SK-N-SH (cell line): ENCODE results near the gene TRPM2. TPM values are rescaled to one million over a fixed set of nuclear protein-coding genes. Genes with fewer than 3 reads are reported as not detected.
A peak's percentile ranks its signal among the peaks of the same experiment; 100 is the strongest.
"Not testable (repeated sequence)": the region's sequence is repeated elsewhere in the genome, so short reads cannot be mapped to it uniquely, and the experiment has no call there.

Source experiments
- CTCF ChIA-PET: fragments of 300-600, 350-600 bp; formaldehyde crosslinking; extraction: SDS; loops from one replicate; lab custom pipeline; 2021; lab: Yijun Ruan, JAX
- POLR2A ChIA-PET: fragments of 350-600 bp; sonication (Branson Sonifier 250); formaldehyde crosslinking; extraction: SDS; loops from one replicate; lab custom pipeline; 2020; ENCODE audit warnings: antibody characterized with exemption, inconsistent platforms; lab: Yijun Ruan, JAX
- DNase-seq: peaks from one replicate; pipeline ENCODE4 v3.0.0; 2012
- H2AFZ ChIP-seq: fragments of 200-600 bp; sonication (generic); 2 replicates; pipeline ENCODE4 v1.8.1; 2016; ENCODE audit warnings: antibody characterized with exemption, mild to moderate bottlenecking, low read depth
- H3F3A ChIP-seq: fragments of 200-600 bp; sonication (generic); replicated peaks from 2 replicates; pipeline ENCODE3; 2016; ENCODE audit warnings: antibody characterized with exemption, mild to moderate bottlenecking; ENCODE audit not compliant: insufficient read depth
- H3K27ac ChIP-seq, 2 experiments: fragments of 200-500 bp in 1 of 2; fragments of 200-600 bp in 1 of 2; sonication (Bioruptor generic) in 1 of 2; sonication (generic), shearing (Covaris generic) in 1 of 2; 2 replicates each; pipeline versions ENCODE4 v1.5.1 to v1.6.1; 2014 to 2016; ENCODE audit warnings: low read depth in 2 of 2, inconsistent platforms in 1 of 2, low read length in 1 of 2, mild to moderate bottlenecking in 1 of 2, mixed read lengths in 1 of 2
- H3K27me3 ChIP-seq: fragments of 200-600 bp; sonication (generic), shearing (Covaris generic); 2 replicates; pipeline ENCODE4 v1.6.1; 2016; ENCODE audit warnings: mixed run types; ENCODE audit not compliant: insufficient read depth
- H3K36me3 ChIP-seq, 2 experiments: fragments of 200-500 bp in 1 of 2; fragments of 200-600 bp in 1 of 2; sonication (Bioruptor generic) in 1 of 2; sonication (generic) in 1 of 2; replicated peaks in 1 of 2; 2 replicates each; pipeline versions ENCODE3 to v1.5.1; 2014 to 2016; ENCODE audit warnings: low read length in 1 of 2, mild to moderate bottlenecking in 1 of 2; ENCODE audit not compliant: insufficient read depth in 2 of 2, control insufficient read depth in 1 of 2
- H3K4me1 ChIP-seq, 2 experiments: fragments of 200-500 bp in 1 of 2; fragments of 200-600 bp in 1 of 2; sonication (Bioruptor generic) in 1 of 2; sonication (generic), shearing (Covaris generic) in 1 of 2; 2 replicates each; pipeline versions ENCODE4 v1.5.1 to v1.6.1; 2014 to 2016; ENCODE audit warnings: low read depth in 1 of 2, low read length in 1 of 2, mixed run types in 1 of 2; ENCODE audit not compliant: insufficient read depth in 2 of 2, control insufficient read depth in 1 of 2
- H3K4me2 ChIP-seq: fragments of 200-600 bp; sonication (generic), shearing (Covaris generic); 2 replicates; pipeline ENCODE4 v1.6.1; 2017; ENCODE audit warnings: mixed run types
- H3K4me3 ChIP-seq, 2 experiments: fragments of 200-500 bp in 1 of 2; fragments of 200-600 bp in 1 of 2; sonication (Bioruptor generic) in 1 of 2; sonication (generic), shearing (Covaris generic) in 1 of 2; 2 replicates each; pipeline versions ENCODE4 v1.5.1 to v1.8.1; 2014 to 2016; ENCODE audit warnings: low read depth in 2 of 2, inconsistent platforms in 1 of 2, low read length in 1 of 2, mild to moderate bottlenecking in 1 of 2, mixed read lengths in 1 of 2, moderate library complexity in 1 of 2
- H3K79me2 ChIP-seq: fragments of 200-600 bp; sonication (generic); 2 replicates; pipeline ENCODE4 v1.8.1; 2017; ENCODE audit warnings: mild to moderate bottlenecking; ENCODE audit not compliant: insufficient read depth
- H3K9ac ChIP-seq: fragments of 200-600 bp; sonication (generic); 2 replicates; pipeline ENCODE4 v1.6.1; 2017; ENCODE audit warnings: mixed run types
- H3K9me2 ChIP-seq: fragments of 200-600 bp; sonication (generic); 2 replicates; pipeline ENCODE4 v1.6.1; 2017; ENCODE audit warnings: mixed run types
- H3K9me3 ChIP-seq: fragments of 200-600 bp; sonication (generic); 2 replicates; pipeline ENCODE4 v1.6.1; 2017; ENCODE audit warnings: mixed run types, mild to moderate bottlenecking, moderate library complexity
- H4K20me1 ChIP-seq: fragments of 200-600 bp; sonication (generic); 2 replicates; pipeline ENCODE4 v1.6.1; 2017; ENCODE audit warnings: mild to moderate bottlenecking, mixed run types; ENCODE audit not compliant: insufficient read depth
- FOSL2 ChIP-seq: IDR thresholded peaks from 2 replicates; pipeline ENCODE4 v1.4.0; 2012; ENCODE audit warnings: low read depth, mild to moderate bottlenecking, moderate library complexity, borderline replicate concordance
- FOXJ3 ChIP-seq: sonication (generic); formaldehyde crosslinking; IDR thresholded peaks from 2 replicates; pipeline ENCODE4 v1.5.1; 2020; ENCODE audit warnings: mild to moderate bottlenecking, missing genetic modification reagents
- FOXM1 ChIP-seq: IDR thresholded peaks from 2 replicates; pipeline ENCODE4 v1.4.0; 2012; ENCODE audit warnings: low read depth, mild to moderate bottlenecking
- GABPA ChIP-seq: IDR thresholded peaks from 2 replicates; pipeline ENCODE4 v1.4.0; 2012; ENCODE audit warnings: low read depth, mild to moderate bottlenecking
- JUND ChIP-seq: IDR thresholded peaks from 2 replicates; pipeline ENCODE4 v1.4.0; 2012
- RAD21 ChIP-seq: IDR thresholded peaks from 2 replicates; pipeline ENCODE4 v1.6.1; 2012; ENCODE audit warnings: mild to moderate bottlenecking, low read length
- RCOR1 ChIP-seq: fragments of 150-350 bp; IDR thresholded peaks from 2 replicates; pipeline ENCODE4 v1.6.1; 2017; ENCODE audit warnings: antibody characterized with exemption, low read length
- YY1 ChIP-seq: IDR thresholded peaks from 2 replicates; pipeline ENCODE4 v1.4.0; 2012; ENCODE audit warnings: low read depth, mild to moderate bottlenecking
- WGBS: methylation state at CpG from one replicate; pipeline ENCODE4 v1.1.6; 2017; ENCODE audit warnings: low lambda C conversion rate; 5-methylcytosine and 5-hydroxymethylcytosine counted together
- polyA plus RNA-seq, 3 experiments: library from polyadenylated mRNA; depleted of rRNA; stranded (reverse); fragments of >200 nt; gene quantifications; 2 replicates each; pipeline ENCODE4 v1.2.3, GENCODE V29; 2012
- TF ChIP-seq, protein P1 (sequence below): fragments of 150-350 bp; IDR thresholded peaks from 2 replicates; pipeline ENCODE4 v1.6.1; 2017; ENCODE audit warnings: antibody characterized with exemption, low read length, low read depth, borderline replicate concordance
- TF ChIP-seq, protein P2 (sequence below): fragments of 150-350 bp; IDR thresholded peaks from 2 replicates; pipeline ENCODE4 v1.6.1; 2016; ENCODE audit warnings: mild to moderate bottlenecking, low read depth, low read length
- TF ChIP-seq, protein P3 (sequence below): IDR thresholded peaks from 2 replicates; pipeline ENCODE4 v1.4.0; 2012; ENCODE audit warnings: low read depth

Gene TRPM2
- polyA plus RNA-seq, 1 of the 3 experiments (the other 2 are of a cell fraction) = not detected

DNA sequence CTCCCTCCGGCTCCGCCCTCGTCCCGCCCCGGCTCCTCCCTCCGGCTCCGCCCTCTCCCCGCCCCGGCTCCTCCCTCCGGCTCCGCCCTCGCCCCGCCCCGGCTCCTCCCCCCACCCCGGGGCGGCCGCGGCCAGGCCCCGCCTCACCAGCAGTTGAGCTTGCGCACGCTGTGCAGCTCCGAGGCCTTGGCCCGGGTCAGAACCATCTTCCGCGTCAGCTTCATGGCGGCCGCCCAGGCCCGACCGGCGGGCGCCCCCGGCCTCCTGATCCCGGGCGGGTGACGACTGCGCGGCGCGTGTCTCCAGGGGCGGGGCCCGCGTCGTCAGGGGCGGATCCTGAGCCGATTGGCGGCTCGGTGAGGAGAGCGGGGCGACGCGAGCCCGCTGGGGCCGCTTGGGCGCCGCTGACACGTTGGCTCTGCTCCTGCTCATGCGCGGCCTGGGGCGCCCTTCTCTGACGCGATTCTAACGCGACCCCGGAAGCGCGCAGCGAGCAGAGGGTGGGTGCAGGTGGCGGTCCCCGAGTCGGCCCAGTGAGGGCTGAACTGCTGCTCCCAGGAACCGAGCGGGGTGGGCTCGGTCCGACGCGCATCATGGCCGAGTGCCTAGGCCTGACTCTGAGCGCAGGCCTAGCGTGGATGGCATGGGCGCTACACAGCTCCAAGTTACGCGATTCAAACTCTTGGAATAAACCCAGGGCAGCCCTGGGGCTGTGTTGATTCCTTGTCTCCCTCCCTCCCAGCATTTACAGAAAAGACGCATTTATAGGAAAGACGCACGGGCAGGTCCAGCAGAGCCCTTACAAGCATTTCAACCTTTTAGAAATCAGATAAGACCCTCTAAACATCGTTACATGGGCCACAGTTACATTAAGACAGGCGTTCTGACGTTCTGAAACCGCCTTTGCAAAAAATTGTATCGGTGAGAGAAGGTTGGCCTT is 14.2 kb upstream of the TRPM2 start, which contains the start of gene CFAP410 (continued):
- TF ChIP-seq RCOR1 (no peak), FOXJ3 (no peak), RAD21 (no peak), FOSL2 (no peak), JUND (no peak), YY1 (peak; percentile 50; the same call in 1 of the 2 replicates), GABPA (peak; percentile 59), FOXM1 (no peak)
- TF ChIP-seq, protein P1, sequence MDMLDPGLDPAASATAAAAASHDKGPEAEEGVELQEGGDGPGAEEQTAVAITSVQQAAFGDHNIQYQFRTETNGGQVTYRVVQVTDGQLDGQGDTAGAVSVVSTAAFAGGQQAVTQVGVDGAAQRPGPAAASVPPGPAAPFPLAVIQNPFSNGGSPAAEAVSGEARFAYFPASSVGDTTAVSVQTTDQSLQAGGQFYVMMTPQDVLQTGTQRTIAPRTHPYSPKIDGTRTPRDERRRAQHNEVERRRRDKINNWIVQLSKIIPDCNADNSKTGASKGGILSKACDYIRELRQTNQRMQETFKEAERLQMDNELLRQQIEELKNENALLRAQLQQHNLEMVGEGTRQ = no peak
- TF ChIP-seq, protein P2, sequence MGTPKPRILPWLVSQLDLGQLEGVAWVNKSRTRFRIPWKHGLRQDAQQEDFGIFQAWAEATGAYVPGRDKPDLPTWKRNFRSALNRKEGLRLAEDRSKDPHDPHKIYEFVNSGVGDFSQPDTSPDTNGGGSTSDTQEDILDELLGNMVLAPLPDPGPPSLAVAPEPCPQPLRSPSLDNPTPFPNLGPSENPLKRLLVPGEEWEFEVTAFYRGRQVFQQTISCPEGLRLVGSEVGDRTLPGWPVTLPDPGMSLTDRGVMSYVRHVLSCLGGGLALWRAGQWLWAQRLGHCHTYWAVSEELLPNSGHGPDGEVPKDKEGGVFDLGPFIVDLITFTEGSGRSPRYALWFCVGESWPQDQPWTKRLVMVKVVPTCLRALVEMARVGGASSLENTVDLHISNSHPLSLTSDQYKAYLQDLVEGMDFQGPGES = no peak
- TF ChIP-seq, protein P3, sequence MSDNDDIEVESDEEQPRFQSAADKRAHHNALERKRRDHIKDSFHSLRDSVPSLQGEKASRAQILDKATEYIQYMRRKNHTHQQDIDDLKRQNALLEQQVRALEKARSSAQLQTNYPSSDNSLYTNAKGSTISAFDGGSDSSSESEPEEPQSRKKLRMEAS = peak; percentile 63; the same call in 1 of the 2 replicates

DNA sequence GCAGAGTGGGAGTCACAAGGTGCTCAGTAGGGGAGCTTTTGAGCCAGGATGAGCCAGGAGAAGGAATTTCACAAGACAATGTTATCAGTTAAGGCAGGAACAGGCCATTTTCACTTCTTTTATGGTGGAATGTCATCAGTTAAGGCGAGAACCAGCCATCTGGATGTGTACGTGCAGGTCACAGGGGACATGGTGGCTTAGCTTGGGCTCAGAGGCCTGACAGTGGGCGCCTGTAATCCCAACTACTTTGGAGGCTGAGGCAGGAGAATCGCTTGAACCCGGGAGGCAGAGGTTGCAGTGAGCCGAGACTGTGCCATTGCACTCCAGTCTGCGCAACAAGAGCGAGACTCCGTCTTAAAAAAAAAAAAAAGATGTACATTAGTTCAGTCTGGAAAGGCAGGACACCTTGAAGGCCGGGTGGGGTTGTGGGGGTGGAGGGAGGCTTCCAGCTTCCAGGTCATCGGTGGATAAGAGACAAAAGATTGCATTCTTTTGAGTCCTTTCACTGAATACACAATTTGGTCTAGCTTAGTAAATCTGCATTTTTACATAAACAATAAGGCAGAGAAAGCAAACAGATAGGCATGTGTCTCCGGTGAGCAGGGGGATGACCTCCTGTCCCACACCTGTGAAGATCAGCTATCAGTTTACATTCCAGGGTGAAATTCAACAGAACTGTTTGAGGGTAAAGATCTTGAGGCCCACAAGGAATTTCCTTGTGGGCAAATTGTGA is 11.5 kb upstream of the TRPM2 start:
- peaks cover 6 to 10% of the 10 kb centered on the region in 2 experiments; a peak in 2 of 4 replicates for H3K4me1 ChIP-seq
- H3K36me3 ChIP-seq, H3K9me3 ChIP-seq, H4K20me1 ChIP-seq, H3K9me2 ChIP-seq, DNase-seq, H3K9ac ChIP-seq, H3K79me2 ChIP-seq, H3K4me2 ChIP-seq, H3K27ac ChIP-seq, H3K4me3 ChIP-seq, H2AFZ ChIP-seq, H3K27me3 ChIP-seq: not testable (repeated sequence)
- H3F3A ChIP-seq = peaks cover 23% of the 10 kb centered on the region
- ChIA-PET CTCF (interaction anchor here (1.7 kb wide), 1 partner anchor 44 kb away, joined by 4 read pairs; no protein-coding TSS in a partner anchor), POLR2A (interaction anchor here (1.5 kb wide), 1 partner anchor 11 kb away, joined by 3 read pairs; the partner anchor contains the start of gene TRPM2)
- 71% methylated on average over 12 of the region's 12 CpGs for WGBS

DNA sequence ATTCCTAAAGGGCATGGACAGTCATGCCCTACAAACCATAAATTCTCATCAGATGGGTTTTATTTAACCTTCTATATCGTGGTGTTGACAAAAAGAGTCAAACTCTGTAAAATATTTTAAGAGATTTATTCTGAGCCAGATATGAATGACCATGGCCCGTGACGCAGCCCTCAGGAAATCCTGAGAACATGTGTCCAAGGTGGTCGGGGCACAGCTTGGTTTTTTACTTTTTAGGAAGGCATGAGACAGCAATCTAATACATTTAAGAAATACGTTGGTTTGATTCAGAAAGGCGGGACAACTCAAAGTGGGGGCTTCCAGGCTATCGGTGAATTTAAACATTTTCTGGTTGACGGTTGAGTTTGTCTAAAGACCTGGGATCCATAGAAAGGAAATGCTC is 10.4 kb upstream of the TRPM2 start:
- peaks cover 13% of the 10 kb centered on the region for H3F3A ChIP-seq

More for the DNA sequence above, 10.4 kb upstream of the TRPM2 start:
- H3K9me3 ChIP-seq, POLR2A ChIA-PET, H3K9me2 ChIP-seq, H4K20me1 ChIP-seq, H2AFZ ChIP-seq, H3K4me1 ChIP-seq, H3K27me3 ChIP-seq, H3K4me3 ChIP-seq, H3K9ac ChIP-seq, H3K4me2 ChIP-seq, DNase-seq, H3K27ac ChIP-seq, H3K79me2 ChIP-seq, H3K36me3 ChIP-seq: not testable (repeated sequence)
- WGBS = 67% methylated on average over 8 of the region's 8 CpGs
- CTCF ChIA-PET = interaction anchor here (1.5 to 1.7 kb wide), 2 partner anchors 45 to 113 kb away, joined by 3 to 4 read pairs; no protein-coding TSS in a partner anchor
